Testis (tissue), 2 donors: ENCODE results near the gene CNR2.

Source experiments
- POLR2A ChIP-seq: fragments of 450-650 bp; IDR thresholded peaks from one replicate; pipeline ENCODE4 v1.6.1; 2017; ENCODE audit warnings: antibody characterized with exemption, mild to moderate bottlenecking, moderate library complexity
- TF ChIP-seq, protein P1 (sequence below), 3 experiments: fragments of 450-650 bp in 2 of 3; fragments of 200-600 bp in 1 of 3; sonication (generic) in 1 of 3; IDR thresholded peaks; one replicate each; pipeline ENCODE4 v1.5.1; 2016 to 2019; ENCODE audit warnings: antibody characterized with exemption in 3 of 3, mild to moderate bottlenecking in 2 of 3, moderate library complexity in 1 of 3

DNA sequence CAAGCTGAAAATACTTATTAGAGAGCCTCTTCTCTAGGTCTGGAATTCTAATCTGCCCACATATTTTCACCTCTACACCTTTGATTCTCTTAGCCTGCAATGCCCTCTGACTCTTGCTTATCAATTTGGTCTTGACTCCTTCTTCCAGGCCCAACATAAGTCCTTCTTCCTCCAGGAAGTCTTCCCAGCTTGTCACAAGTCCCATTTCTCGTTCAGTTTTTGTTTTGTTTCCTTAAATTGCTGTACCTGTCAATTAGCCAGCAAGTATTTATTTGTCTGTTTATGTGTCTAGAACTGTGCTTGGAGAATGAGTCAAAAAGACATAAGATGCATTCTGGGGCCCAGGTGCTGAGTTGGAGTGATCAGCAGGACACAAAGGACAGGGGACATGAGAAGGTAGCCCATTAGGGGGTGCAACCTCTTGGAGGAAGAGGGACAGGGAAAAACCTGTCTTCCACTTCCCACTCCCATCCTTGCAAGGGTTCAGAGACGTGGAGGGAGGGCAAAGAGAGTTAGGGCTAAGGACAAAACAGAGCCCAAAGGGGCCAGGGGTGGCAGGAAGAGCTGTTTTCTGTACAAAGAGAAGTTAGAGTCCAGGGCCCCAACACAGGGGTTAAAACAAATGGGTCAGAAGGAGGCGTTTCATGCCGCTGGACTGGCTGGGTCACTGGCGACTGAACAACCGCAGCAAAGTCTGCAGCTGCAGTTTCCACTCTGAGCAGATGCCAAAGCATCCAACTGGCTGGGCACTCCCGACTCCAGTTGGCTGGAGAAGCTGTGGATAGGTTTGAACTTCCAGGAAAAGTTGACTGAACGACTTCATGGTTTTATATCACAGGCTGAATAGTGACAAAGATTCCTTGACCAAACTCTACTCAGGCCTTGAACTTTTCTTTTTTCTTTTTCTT lies 10.7 kb upstream of the CNR2 start:
- TF ChIP-seq, protein P1, sequence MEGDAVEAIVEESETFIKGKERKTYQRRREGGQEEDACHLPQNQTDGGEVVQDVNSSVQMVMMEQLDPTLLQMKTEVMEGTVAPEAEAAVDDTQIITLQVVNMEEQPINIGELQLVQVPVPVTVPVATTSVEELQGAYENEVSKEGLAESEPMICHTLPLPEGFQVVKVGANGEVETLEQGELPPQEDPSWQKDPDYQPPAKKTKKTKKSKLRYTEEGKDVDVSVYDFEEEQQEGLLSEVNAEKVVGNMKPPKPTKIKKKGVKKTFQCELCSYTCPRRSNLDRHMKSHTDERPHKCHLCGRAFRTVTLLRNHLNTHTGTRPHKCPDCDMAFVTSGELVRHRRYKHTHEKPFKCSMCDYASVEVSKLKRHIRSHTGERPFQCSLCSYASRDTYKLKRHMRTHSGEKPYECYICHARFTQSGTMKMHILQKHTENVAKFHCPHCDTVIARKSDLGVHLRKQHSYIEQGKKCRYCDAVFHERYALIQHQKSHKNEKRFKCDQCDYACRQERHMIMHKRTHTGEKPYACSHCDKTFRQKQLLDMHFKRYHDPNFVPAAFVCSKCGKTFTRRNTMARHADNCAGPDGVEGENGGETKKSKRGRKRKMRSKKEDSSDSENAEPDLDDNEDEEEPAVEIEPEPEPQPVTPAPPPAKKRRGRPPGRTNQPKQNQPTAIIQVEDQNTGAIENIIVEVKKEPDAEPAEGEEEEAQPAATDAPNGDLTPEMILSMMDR (IDR thresholded peaks at IDR 0.05) = no peak
- no peak for TF ChIP-seq POLR2A
